Bronchial epithelial cell (primary cell): Measurements from ENCODE around the gene ZNF783. TPM values are rescaled to one million over a fixed set of nuclear protein-coding genes. Genes with fewer than 3 reads are reported as not detected.

Experiments used
- DNase-seq: peaks from one replicate; pipeline ENCODE4 v3.0.0-alpha.2; 2010; ENCODE audit warnings: low read depth
- FAIRE-seq: peaks from 2 replicates; lab custom pipeline; 2011; peaks lifted over from hg19 to GRCh38; lab: Jason Lieb, UNC
- H3K27me3 ChIP-seq: 2 replicates; pipeline ENCODE4 v1.5.1; 2011; ENCODE audit warnings: low read length; ENCODE audit not compliant: control insufficient read depth, insufficient read depth
- H3K36me3 ChIP-seq: 2 replicates; pipeline ENCODE4 v1.5.1; 2011; ENCODE audit warnings: low read length; ENCODE audit not compliant: control insufficient read depth, insufficient read depth
- H3K4me3 ChIP-seq: 2 replicates; pipeline ENCODE4 v1.5.1; 2011; ENCODE audit warnings: mild to moderate bottlenecking, low read depth, low read length, control low read depth
- CTCF ChIP-seq: IDR thresholded peaks from 2 replicates; pipeline ENCODE4 v1.5.1; 2011; ENCODE audit warnings: mild to moderate bottlenecking, moderate library complexity, low read length, control low read depth, inconsistent platforms; ENCODE audit not compliant: insufficient read depth, severe bottlenecking
- total RNA-seq: library from RNA; depleted of rRNA; stranded (reverse); fragments of >200 nt; gene quantifications from 2 replicates; pipeline ENCODE4 v1.2.1, GENCODE V29; 2014

ZNF783 gene
- 9.5 and 11.3 TPM in 2 replicates for total RNA-seq

GRCh38 chr7:149261829-149262617 lies at the start of gene ZNF783:
ZNF783 (plus strand) TSS chr7:149262196; CDS start chr7:149262334, 138 bp downstream.
- Histone ChIP-seq H3K4me3 (peak within 1 kb of the TSS; percentile 55), H3K36me3 (peaks cover 13% of the 10 kb centered on the region), H3K27me3 (no peaks in the 10 kb centered on the region)
- TF ChIP-seq CTCF, result peak; percentile 73
- DNase-seq, result peak; percentile 65
- no peak for FAIRE-seq

- no peak for DNase-seq
- H3K4me3 ChIP-seq, result no peak overlapping the region
- no peak for TF ChIP-seq CTCF
- no peak for FAIRE-seq
- peaks cover 42% of the 10 kb centered on the region for H3K36me3 ChIP-seq
- no peaks in the 10 kb centered on the region for H3K27me3 ChIP-seq
Observed at GRCh38 chr7:149214020-149214720, 47.8 kb upstream of the ZNF783 start.

GRCh38 chr7:149216402-149216801 lies 45.6 kb upstream of the ZNF783 start:
- DNase-seq (no peak), FAIRE-seq (no peak)
- TF ChIP-seq CTCF, result no peak
- Histone ChIP-seq H3K36me3 (peaks cover 34% of the 10 kb centered on the region), H3K4me3 (no peak overlapping the region), H3K27me3 (no peaks in the 10 kb centered on the region)

- Histone ChIP-seq H3K4me3 (no peak overlapping the region), H3K27me3 (no peaks in the 10 kb centered on the region), H3K36me3 (peaks cover 33% of the 10 kb centered on the region)
- TF ChIP-seq CTCF, result no peak
- no peak for DNase-seq
- FAIRE-seq, result no peak
Observed at GRCh38 chr7:149217570-149217969, 44.4 kb upstream of the ZNF783 start.

GRCh38 chr7:149218469-149219420 lies 43.3 kb upstream of the ZNF783 start:
- Histone ChIP-seq H3K36me3 (peaks cover 25% of the 10 kb centered on the region), H3K27me3 (no peaks in the 10 kb centered on the region), H3K4me3 (no peak overlapping the region)
- DNase-seq (no peak), FAIRE-seq (peak; percentile 7)
- no peak for TF ChIP-seq CTCF
